ENCODE measurements around the gene CLDN9.

GRCh38 chr16:2999929-3000328, 12.8 kb upstream of the CLDN9 start:
- TF ChIP-seq POLR2AphosphoS5 (IDR thresholded peaks at IDR 0.05; ENCODE audit: low read depth, low read length) (no peak), REST (IDR thresholded peaks at IDR 0.05; ENCODE audit: insufficient read depth in 1 of 2, low read depth in 2 of 2, low read length in 2 of 2) (no peak)

All from PFSK-1 (cell line).